IPS-15b (cell line): ENCODE data around the gene KMT2E.

Experiments used
- H3K27me3 ChIP-seq: one replicate; pipeline ENCODE4 v1.6.1; 2013; ENCODE audit warnings: low read length; ENCODE audit not compliant: control insufficient read depth, insufficient read depth
- H3K36me3 ChIP-seq: one replicate; pipeline ENCODE4 v1.6.1; 2013; ENCODE audit warnings: low read length; ENCODE audit not compliant: control insufficient read depth, insufficient read depth
- H3K4me1 ChIP-seq: one replicate; pipeline ENCODE4 v1.6.1; 2013; ENCODE audit warnings: mild to moderate bottlenecking, low read length; ENCODE audit not compliant: control insufficient read depth, insufficient read depth
- H3K4me3 ChIP-seq: one replicate; pipeline ENCODE4 v1.5.1; 2013; ENCODE audit warnings: low read depth, low read length
- H3K9ac ChIP-seq: one replicate; pipeline ENCODE4 v1.6.1; 2013; ENCODE audit warnings: low read depth, mild to moderate bottlenecking, low read length
- H3K9me3 ChIP-seq: one replicate; pipeline ENCODE4 v1.6.1; 2013; ENCODE audit warnings: mild to moderate bottlenecking, low read length; ENCODE audit not compliant: control insufficient read depth, insufficient read depth

Gene KMT2E

DNA sequence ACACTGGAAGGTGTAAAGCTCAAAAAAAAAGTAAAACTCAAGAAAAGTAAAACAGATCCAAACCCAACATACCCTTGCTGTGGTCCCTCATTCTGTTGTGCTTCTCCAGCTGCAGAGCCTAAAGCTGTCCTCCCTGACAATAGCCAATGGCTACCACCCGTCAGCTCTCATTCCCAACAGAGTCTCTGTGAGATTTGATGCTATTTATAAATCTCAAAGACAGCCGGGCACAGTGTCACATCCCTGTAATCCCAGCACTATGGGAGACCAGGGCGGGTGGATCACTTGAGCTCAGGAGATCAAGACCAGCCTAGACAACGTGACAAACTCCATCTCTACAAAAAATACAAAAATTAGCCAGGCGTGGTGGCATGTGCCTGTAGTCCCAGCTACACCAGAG lies 116.0 kb downstream of the KMT2E start:
- Histone ChIP-seq H3K9ac (no peak overlapping the region), H3K4me1 (no peaks in the 10 kb centered on the region), H3K27me3 (no peaks in the 10 kb centered on the region), H3K36me3 (no peaks in the 10 kb centered on the region), H3K4me3 (no peak overlapping the region), H3K9me3 (no peaks in the 10 kb centered on the region)

DNA sequence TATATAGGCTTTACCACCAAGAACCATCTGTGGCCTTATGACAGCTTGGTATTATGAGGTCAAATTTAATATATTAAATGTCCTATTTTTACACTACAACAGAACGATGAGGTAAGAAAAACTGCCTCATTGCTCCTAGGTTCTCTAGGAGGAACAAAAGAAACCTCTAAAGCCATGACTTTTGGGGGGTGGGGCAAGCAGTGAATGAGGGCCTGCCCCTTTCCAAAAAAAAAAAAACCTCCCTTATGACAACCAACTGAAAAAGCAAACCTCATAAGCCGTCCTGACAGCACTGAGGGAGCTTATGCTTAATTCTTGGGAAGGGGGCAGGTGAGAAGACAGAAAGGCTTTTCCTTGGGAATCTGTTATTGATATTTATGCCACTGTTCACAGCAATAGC lies 116.6 kb downstream of the KMT2E start:
- H3K4me1 ChIP-seq: no peaks in the 10 kb centered on the region
- no peaks in the 10 kb centered on the region for H3K36me3 ChIP-seq
- H3K27me3 ChIP-seq: no peaks in the 10 kb centered on the region
- H3K9me3 ChIP-seq: no peaks in the 10 kb centered on the region
- no peak overlapping the region for H3K9ac ChIP-seq
- H3K4me3 ChIP-seq: no peak overlapping the region

DNA sequence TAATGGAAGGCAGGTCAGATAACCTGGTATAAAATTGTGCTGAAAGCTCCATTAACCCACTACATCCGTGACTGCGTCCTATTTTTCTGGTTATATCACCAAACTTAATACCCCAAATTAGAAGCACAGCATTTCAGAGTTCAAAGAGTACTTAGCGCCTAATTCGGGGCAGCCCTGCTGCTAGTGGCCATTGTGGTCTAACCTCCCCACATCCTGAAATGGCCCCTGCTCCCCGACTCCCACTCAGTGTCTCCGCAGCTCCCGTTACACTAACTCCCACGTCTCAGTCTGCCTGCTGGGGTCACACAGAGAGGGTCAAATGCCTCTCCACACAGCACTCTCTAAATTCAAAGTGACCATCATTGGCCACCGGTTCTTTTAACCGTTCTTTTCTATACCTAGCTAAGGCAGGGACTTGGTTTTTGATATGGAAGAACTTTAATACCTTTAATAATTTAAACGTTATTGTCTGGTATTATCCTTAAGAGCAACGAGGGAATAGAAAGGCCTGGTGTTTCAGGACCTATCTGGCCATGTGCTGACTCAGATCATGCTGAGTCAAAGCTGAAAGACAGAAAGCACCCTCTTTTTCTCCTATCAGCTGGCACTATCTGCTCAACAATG lies 117.1 kb downstream of the KMT2E start:
- no peaks in the 10 kb centered on the region for H3K36me3 ChIP-seq
- no peak overlapping the region for H3K4me3 ChIP-seq
- H3K9ac ChIP-seq: no peak overlapping the region
- H3K27me3 ChIP-seq: no peaks in the 10 kb centered on the region
- no peaks in the 10 kb centered on the region for H3K9me3 ChIP-seq
- H3K4me1 ChIP-seq: no peaks in the 10 kb centered on the region

- H3K36me3 ChIP-seq: no peaks in the 10 kb centered on the region
- no peaks in the 10 kb centered on the region for H3K4me1 ChIP-seq
- no peak overlapping the region for H3K9ac ChIP-seq
Measured at GRCh38 chr7:105131890-105132289, 117.9 kb downstream of the KMT2E start.

GRCh38 chr7:105132335-105132734 lies 118.3 kb downstream of the KMT2E start:
- Histone ChIP-seq H3K4me3 (no peak overlapping the region), H3K9ac (no peak overlapping the region), H3K27me3 (no peaks in the 10 kb centered on the region), H3K36me3 (no peaks in the 10 kb centered on the region), H3K4me1 (no peaks in the 10 kb centered on the region), H3K9me3 (no peaks in the 10 kb centered on the region)

More at GRCh38 chr7:105131890-105132289, 117.9 kb downstream of the KMT2E start:
- Histone ChIP-seq H3K9me3 (no peaks in the 10 kb centered on the region), H3K4me3 (no peak overlapping the region), H3K27me3 (no peaks in the 10 kb centered on the region)

DNA sequence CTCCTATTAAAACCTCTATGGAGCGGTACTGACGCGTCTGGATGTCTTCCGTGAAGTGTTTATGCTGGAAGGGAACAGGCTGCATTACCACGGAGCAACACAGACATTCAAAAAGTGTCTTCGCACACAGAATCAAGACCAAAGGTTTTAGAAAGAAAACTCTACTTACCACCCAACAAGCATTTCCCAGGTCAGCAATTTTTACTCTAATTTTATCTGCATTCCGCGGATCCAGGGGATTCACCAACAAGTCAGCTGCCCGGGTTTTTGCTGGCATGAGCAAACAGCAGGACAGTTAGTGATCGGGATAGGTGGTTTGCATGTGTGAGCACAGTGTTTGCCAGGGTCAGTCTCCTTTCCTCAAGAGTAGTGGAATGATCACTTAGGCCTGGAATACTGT lies 118.8 kb downstream of the KMT2E start:
- Histone ChIP-seq H3K4me1 (no peaks in the 10 kb centered on the region), H3K27me3 (no peaks in the 10 kb centered on the region), H3K9ac (no peak overlapping the region), H3K9me3 (no peaks in the 10 kb centered on the region), H3K36me3 (no peaks in the 10 kb centered on the region), H3K4me3 (no peak overlapping the region)

DNA sequence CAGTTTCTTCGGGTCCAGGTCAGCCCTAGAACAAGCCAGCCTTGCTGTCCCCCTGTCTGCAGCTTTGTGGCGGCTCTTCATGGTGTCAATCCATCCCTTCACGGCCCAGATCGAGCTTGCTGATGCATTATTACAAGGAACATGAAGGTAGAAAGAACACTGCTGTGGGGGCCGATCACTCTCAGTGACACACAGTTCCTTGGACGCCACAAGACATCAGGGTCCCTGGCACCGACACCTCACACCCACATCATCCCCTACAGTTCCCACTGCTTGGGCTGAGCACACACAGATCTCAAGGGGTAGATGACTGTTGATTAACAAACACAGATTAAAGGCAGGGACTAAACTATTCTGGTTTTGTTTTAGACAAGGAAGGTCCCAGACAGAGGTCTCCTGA lies 119.4 kb downstream of the KMT2E start:
- Histone ChIP-seq H3K27me3 (no peaks in the 10 kb centered on the region), H3K9me3 (no peaks in the 10 kb centered on the region), H3K9ac (no peak overlapping the region), H3K4me1 (no peaks in the 10 kb centered on the region), H3K36me3 (no peaks in the 10 kb centered on the region), H3K4me3 (no peak overlapping the region)

DNA sequence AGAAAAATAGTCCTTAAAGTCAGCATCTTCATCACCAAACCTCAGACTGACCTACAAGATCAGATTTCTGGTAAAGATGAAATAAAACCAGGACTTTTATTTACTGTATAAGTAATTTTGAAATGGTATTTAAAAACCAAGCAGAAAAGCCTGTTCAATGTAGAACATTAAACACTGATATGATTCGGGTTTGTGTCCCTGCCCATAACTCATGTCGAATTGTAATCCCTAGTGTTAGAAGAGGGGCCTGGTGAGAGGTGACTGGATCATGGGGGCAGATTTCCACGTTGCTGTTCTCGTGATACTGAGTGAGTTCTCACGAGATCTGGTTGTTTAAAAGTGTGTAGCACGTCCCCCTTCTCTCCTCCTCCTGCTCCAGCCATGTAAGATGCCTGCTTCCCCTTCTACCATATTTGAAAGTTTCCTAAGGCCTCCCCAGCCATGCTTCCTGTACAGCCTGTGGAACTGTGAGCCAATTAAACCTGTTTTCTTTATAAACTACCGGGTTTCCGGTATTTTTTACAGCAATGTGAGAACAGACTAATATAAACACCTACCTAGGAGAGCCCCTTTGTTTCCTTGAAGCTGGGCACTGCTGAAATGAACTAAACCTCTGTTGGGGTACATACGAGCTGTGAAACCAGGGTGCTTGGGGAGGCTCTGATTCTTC lies 120.1 kb downstream of the KMT2E start:
- no peaks in the 10 kb centered on the region for H3K4me1 ChIP-seq
- no peaks in the 10 kb centered on the region for H3K27me3 ChIP-seq
- H3K36me3 ChIP-seq: no peaks in the 10 kb centered on the region
- H3K9me3 ChIP-seq: no peaks in the 10 kb centered on the region
- no peak overlapping the region for H3K9ac ChIP-seq
- H3K4me3 ChIP-seq: no peak overlapping the region

DNA sequence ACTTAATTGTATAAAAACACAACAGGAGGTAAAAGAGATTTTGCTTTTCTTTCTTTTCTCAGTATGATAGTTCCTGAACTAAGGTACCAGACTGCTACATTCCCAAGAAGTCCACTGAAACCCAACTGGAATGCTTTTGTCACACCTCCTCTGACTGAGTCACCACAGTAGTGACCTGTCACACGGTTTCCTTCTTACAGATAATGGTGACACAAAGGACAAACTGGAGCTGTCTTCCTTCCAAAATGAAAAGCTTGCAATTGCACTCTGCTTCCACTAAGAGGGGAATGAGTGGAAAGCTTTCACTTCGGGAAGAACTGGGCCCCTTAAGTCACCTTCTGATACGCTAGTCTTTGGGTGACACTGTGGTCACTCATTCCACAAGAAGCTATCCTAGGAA lies 122.2 kb downstream of the KMT2E start:
- H3K9ac ChIP-seq: no peak overlapping the region
- no peaks in the 10 kb centered on the region for H3K9me3 ChIP-seq
- H3K36me3 ChIP-seq: no peaks in the 10 kb centered on the region

DNA sequence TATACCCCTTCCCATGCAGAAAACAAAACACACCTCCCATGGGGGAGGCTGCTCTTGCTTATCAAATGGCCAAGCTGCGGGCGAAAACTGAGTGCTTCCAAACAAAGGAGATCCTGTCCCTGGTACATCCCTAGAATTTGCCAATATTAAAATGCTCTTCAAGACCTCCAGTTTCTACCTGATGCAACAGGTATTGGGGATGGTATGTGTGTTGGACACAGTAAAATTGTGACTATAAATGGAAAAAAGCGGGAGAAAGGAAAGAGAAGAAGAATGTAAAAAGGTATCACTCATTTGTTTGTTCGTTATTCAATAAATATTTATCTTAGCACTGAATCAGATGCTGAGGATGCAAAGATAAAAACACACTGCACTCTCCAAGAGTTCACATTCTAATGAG lies 123.9 kb downstream of the KMT2E start:
- Histone ChIP-seq H3K9ac (no peak overlapping the region), H3K36me3 (peaks cover 8% of the 10 kb centered on the region), H3K4me3 (no peak overlapping the region), H3K27me3 (no peaks in the 10 kb centered on the region), H3K4me1 (no peaks in the 10 kb centered on the region), H3K9me3 (no peaks in the 10 kb centered on the region)

More for the DNA sequence above, 122.2 kb downstream of the KMT2E start:
- Histone ChIP-seq H3K27me3 (no peaks in the 10 kb centered on the region), H3K4me1 (no peaks in the 10 kb centered on the region), H3K4me3 (no peak overlapping the region)

- Histone ChIP-seq H3K4me3 (no peak overlapping the region), H3K27me3 (no peaks in the 10 kb centered on the region), H3K36me3 (peaks cover 9% of the 10 kb centered on the region), H3K9me3 (no peaks in the 10 kb centered on the region), H3K9ac (no peak overlapping the region), H3K4me1 (no peaks in the 10 kb centered on the region)
Measured at GRCh38 chr7:105139381-105139780, 125.4 kb downstream of the KMT2E start.

GRCh38 chr7:105141068-105141467 lies 127.1 kb downstream of the KMT2E start:
- Histone ChIP-seq H3K27me3 (no peaks in the 10 kb centered on the region), H3K9ac (no peak overlapping the region), H3K4me1 (no peaks in the 10 kb centered on the region), H3K36me3 (peaks cover 9% of the 10 kb centered on the region), H3K9me3 (no peaks in the 10 kb centered on the region), H3K4me3 (no peak overlapping the region)
